CD14-positive monocyte (primary cell): ENCODE measurements around the gene GGTA1. TPM values are rescaled to one million over a fixed set of nuclear protein-coding genes. Genes with fewer than 3 reads are reported as not detected.

Source experiments
- DNase-seq, 3 donors: peaks; one replicate each; pipeline ENCODE4 v3.0.0-alpha.2; 2011 to 2022
- H2AFZ ChIP-seq: 2 replicates; pipeline ENCODE4 v1.6.0; 2012; ENCODE audit warnings: mild to moderate bottlenecking, low read depth, low read length, inconsistent platforms; ENCODE audit not compliant: insufficient read depth, poor library complexity, severe bottlenecking
- H3K27ac ChIP-seq, 2 donors: 1 replicate in 1 of 2; 2 replicates in 1 of 2; pipeline ENCODE4 v1.5.1; 2012 to 2013; ENCODE audit warnings: low read length in 2 of 2, control low read depth in 1 of 2, inconsistent platforms in 1 of 2, low read depth in 1 of 2, mild to moderate bottlenecking in 1 of 2
- H3K27me3 ChIP-seq, 2 donors: one replicate each; pipeline versions ENCODE4 v1.6.0 to v1.6.1; 2011 to 2013; ENCODE audit warnings: low read length in 2 of 2; ENCODE audit not compliant: control insufficient read depth in 2 of 2, insufficient read depth in 2 of 2
- H3K36me3 ChIP-seq, 2 donors: replicated peaks in 1 of 2; 1 replicate in 1 of 2; 2 replicates in 1 of 2; pipeline versions ENCODE4 v1.5.1 to v1.6.1; 2012 to 2013; ENCODE audit warnings: low read length in 2 of 2, control low read depth in 1 of 2, inconsistent platforms in 1 of 2, mild to moderate bottlenecking in 1 of 2; ENCODE audit not compliant: insufficient read depth in 2 of 2, control insufficient read depth in 1 of 2
- H3K4me1 ChIP-seq, 2 donors: 1 replicate in 1 of 2; 2 replicates in 1 of 2; pipeline versions ENCODE4 v1.5.1 to v1.6.1; 2012 to 2013; ENCODE audit warnings: low read length in 2 of 2, control low read depth in 1 of 2, inconsistent platforms in 1 of 2, mild to moderate bottlenecking in 1 of 2, moderate library complexity in 1 of 2; ENCODE audit not compliant: insufficient read depth in 2 of 2, control insufficient read depth in 1 of 2
- H3K4me2 ChIP-seq: replicated peaks from 2 replicates; pipeline ENCODE3; 2012; ENCODE audit warnings: low read length, moderate library complexity, mild to moderate bottlenecking; ENCODE audit not compliant: poor library complexity, severe bottlenecking; ENCODE audit errors: extremely low read depth
- H3K4me3 ChIP-seq, 3 experiments: fragments of 200-600 bp in 1 of 3; sonication (generic) in 1 of 3; replicated peaks in 1 of 3; 1 replicate in 2 of 3; 2 replicates in 1 of 3; pipeline ENCODE4 v1.5.1; 2011 to 2013; ENCODE audit warnings: low read length in 3 of 3, mild to moderate bottlenecking in 3 of 3, control low read depth in 2 of 3, low read depth in 2 of 3, inconsistent platforms in 1 of 3, moderate library complexity in 1 of 3
- H3K79me2 ChIP-seq: 2 replicates; pipeline ENCODE4 v1.6.0; 2012; ENCODE audit warnings: mild to moderate bottlenecking, control low read depth, inconsistent platforms, low read length, moderate library complexity; ENCODE audit not compliant: insufficient read depth
- H3K9ac ChIP-seq: 2 replicates; pipeline ENCODE4 v1.6.0; 2017; ENCODE audit warnings: low read length, mild to moderate bottlenecking; ENCODE audit not compliant: insufficient read depth, poor library complexity, severe bottlenecking
- H3K9me3 ChIP-seq, 2 donors: replicated peaks in 1 of 2; 1 replicate in 1 of 2; 2 replicates in 1 of 2; pipeline versions ENCODE4 v1.5.1 to v1.6.1; 2012 to 2013; ENCODE audit warnings: low read length in 2 of 2, control low read depth in 1 of 2; ENCODE audit not compliant: control insufficient read depth in 1 of 2, insufficient read depth in 1 of 2
- H4K20me1 ChIP-seq: 2 replicates; pipeline ENCODE4 v1.6.0; 2012; ENCODE audit warnings: mild to moderate bottlenecking, low read length, control low read depth, moderate library complexity; ENCODE audit not compliant: insufficient read depth
- H3K27ac Mint-ChIP-seq, 7 donors: one replicate each; pipeline ENCODE4 v1.8.0; 2020; ENCODE audit warnings: mild to moderate bottlenecking in 7 of 7, mixed read lengths in 7 of 7, moderate library complexity in 6 of 7, inconsistent platforms in 2 of 7
- H3K27me3 Mint-ChIP-seq, 3 donors: one replicate each; pipeline ENCODE4 v1.8.0; 2021 to 2022; ENCODE audit warnings: low read depth in 3 of 3, mild to moderate bottlenecking in 3 of 3, mixed read lengths in 3 of 3, moderate library complexity in 3 of 3, inconsistent platforms in 1 of 3
- H3K36me3 Mint-ChIP-seq, 2 donors: one replicate each; pipeline ENCODE4 v1.8.0; 2020; ENCODE audit warnings: mixed read lengths in 2 of 2, inconsistent platforms in 1 of 2, mild to moderate bottlenecking in 1 of 2
- H3K4me1 Mint-ChIP-seq: one replicate; pipeline ENCODE4 v1.8.0; 2020; ENCODE audit warnings: mild to moderate bottlenecking, mixed read lengths
- H3K4me3 Mint-ChIP-seq, 2 donors: one replicate each; pipeline ENCODE4 v1.8.0; 2020; ENCODE audit warnings: mild to moderate bottlenecking in 2 of 2, mixed read lengths in 2 of 2, moderate library complexity in 1 of 2
- H3K9me3 Mint-ChIP-seq, 7 donors: one replicate each; pipeline ENCODE4 v1.8.0; 2020 to 2022; ENCODE audit warnings: mixed read lengths in 7 of 7, mild to moderate bottlenecking in 6 of 7, moderate library complexity in 6 of 7, inconsistent platforms in 2 of 7
- WGBS: methylation state at CpG from one replicate; pipeline ENCODE4 v1.1.5; 2013; ENCODE audit warnings: missing lambda C conversion rate; ENCODE audit not compliant: insufficient coverage; 5-methylcytosine and 5-hydroxymethylcytosine counted together
- intact Hi-C, 2 donors: fragments of 100-400 bp; cut with micrococcal nuclease; formaldehyde crosslinking; loops; one replicate each; pipeline versions ENCODE4 v1.15.0 to v1.15.1; 2023
- polyA minus RNA-seq: library from RNA; depleted of rRNA, polyadenylated mRNA; stranded (reverse); fragments of >200 nt; gene quantifications from 2 replicates; pipeline ENCODE4 v1.2.3, GENCODE V29; 2012
- polyA plus RNA-seq, 3 donors: library from polyadenylated mRNA; depleted of rRNA in 1 of 3; unstranded in 2 of 3; stranded (reverse) in 1 of 3; fragments of 300-500 nt in 2 of 3; fragments of >200 nt in 1 of 3; fragmentation: Illumina TruSeq in 2 of 3; gene quantifications; 1 replicate in 2 of 3; 2 replicates in 1 of 3; pipeline ENCODE4 v1.2.3, GENCODE V29; 2012 to 2021
- total RNA-seq, 12 experiments: library from RNA in 1 of 12; stranded (reverse) in 1 of 12; fragments of 120-200 nt in 1 of 12; gene quantifications; one replicate each; pipeline ENCODE4 v1.2.4 and lab custom pipeline; 2013 to 2026; ENCODE audit warnings: mixed read lengths in 6 of 12, inconsistent platforms in 1 of 12
- TF ChIP-seq, protein P1 (sequence below): fragments of 200-600 bp; IDR thresholded peaks from one replicate; pipeline ENCODE4 v1.8.0; 2022; ENCODE audit warnings: antibody characterized with exemption, mild to moderate bottlenecking

The GGTA1 gene
- 59.0 TPM for total RNA-seq (2013)
- polyA plus RNA-seq (10 to 100 TPM; 10.9 to 35.6 (median 15.4) TPM), polyA minus RNA-seq (2.5 and 4.9 TPM in 2 replicates), total RNA-seq (lab: John Stamatoyannopoulos, UW) (0.34 to 22.7 (median 11.6) reads per million in 11 experiments)

DNA sequence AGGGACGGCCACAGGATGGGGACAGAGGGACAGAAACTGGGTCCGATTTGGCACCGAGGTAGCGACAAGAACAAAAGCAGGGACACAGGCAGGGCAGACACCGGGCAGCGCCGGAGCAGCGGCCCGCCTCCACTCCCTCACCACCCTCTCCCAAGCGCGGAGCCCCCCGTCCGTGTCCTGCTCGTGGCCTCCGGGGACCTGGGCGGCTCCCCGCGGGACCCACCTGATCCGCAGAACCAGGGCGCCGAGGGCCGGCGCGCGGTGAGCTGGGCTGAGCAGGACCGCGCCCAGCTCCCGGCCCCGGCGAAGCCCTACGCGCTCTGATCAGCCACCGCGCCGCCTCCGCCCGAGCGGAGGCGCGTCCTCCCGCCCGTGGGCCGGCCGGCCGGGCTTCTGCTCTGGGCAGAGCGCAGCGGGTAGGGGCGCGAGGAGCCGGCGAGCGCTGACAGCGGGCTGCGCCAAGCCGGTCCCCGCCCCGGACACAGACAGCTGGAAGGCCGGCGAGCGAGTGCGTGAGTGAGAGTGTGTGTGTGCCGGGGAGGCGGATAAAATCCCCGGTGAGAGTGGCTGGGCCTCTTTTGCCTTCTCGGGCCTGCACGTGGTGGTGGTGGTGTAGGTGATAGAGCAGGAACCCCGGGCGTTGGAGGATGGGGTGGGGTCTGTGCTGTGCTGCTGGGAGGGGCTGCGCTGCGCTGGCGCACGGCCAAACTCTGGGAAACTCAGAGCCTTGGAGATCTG is at the start of gene GGTA1:
Gene GGTA1, minus strand, starts transcription at position 418 of the 738 bp plus-strand sequence. CDS start 31,922 bp downstream, outside the sequence.
- TF ChIP-seq, protein P1, sequence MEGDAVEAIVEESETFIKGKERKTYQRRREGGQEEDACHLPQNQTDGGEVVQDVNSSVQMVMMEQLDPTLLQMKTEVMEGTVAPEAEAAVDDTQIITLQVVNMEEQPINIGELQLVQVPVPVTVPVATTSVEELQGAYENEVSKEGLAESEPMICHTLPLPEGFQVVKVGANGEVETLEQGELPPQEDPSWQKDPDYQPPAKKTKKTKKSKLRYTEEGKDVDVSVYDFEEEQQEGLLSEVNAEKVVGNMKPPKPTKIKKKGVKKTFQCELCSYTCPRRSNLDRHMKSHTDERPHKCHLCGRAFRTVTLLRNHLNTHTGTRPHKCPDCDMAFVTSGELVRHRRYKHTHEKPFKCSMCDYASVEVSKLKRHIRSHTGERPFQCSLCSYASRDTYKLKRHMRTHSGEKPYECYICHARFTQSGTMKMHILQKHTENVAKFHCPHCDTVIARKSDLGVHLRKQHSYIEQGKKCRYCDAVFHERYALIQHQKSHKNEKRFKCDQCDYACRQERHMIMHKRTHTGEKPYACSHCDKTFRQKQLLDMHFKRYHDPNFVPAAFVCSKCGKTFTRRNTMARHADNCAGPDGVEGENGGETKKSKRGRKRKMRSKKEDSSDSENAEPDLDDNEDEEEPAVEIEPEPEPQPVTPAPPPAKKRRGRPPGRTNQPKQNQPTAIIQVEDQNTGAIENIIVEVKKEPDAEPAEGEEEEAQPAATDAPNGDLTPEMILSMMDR = no peak

DNA sequence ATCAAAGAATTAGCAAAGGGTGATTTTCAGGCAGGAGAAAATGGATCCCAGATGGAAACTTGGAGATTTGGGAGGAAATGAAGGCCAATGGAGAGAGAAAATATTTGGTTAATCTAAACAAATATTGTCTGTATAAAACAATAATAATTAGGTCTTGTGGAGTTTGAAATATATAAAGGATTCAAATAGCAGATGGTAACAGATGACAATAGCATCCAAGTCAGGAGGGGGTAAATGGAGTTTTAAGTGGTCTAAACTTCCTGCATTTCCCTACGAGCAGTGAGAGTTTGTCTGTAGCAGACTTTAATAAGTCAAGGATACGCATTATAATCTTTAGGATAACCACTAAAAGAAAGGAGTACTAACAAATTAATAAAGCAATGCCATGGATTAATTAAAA is 49.0 kb upstream of the GGTA1 start:
- WGBS = no CpG with 5 or more reads among the region's 2 CpGs
- no peak overlapping the region for H3K4me2 ChIP-seq
- Mint-ChIP-seq H3K9me3 (peaks cover 0 to 2% (median 0%) of the 10 kb centered on the region in 7 donors), H3K36me3 (no peaks in the 10 kb centered on the region), H3K4me1 (peaks cover 16% of the 10 kb centered on the region), H3K4me3 (peak overlapping the region in 1 of 2 donors; percentile 9), H3K27me3 (peaks cover 12 to 44% (median 33%) of the 10 kb centered on the region in 3 donors), H3K27ac (no peak overlapping the region)
- H3K27me3 ChIP-seq = peaks cover 0 to 15% of the 10 kb centered on the region in 2 donors
- no peak overlapping the region for H2AFZ ChIP-seq
- H3K36me3 ChIP-seq = no peaks in the 10 kb centered on the region
- H3K27ac ChIP-seq = no peak overlapping the region
- DNase-seq = no peak
- no peaks in the 10 kb centered on the region for H3K9me3 ChIP-seq
- H3K4me3 ChIP-seq = no peak overlapping the region
- peaks cover 29 to 32% of the 10 kb centered on the region in 2 donors for H3K4me1 ChIP-seq
- H3K9ac ChIP-seq = no peak overlapping the region
- H4K20me1 ChIP-seq = no peaks in the 10 kb centered on the region
- intact Hi-C loops = loop anchor here in 1 of 2 donors (5.0 kb wide), 1 partner anchor 134 kb away; no protein-coding TSS in a partner anchor
- TF ChIP-seq, protein P1 = no peak
- H3K79me2 ChIP-seq = no peaks in the 10 kb centered on the region

More for the DNA sequence above, at the start of gene GGTA1:
- peak within 1 kb of the TSS; percentile 67 to 90 (median 87) for H3K27ac Mint-ChIP-seq
- peaks cover 5 to 8% (median 7%) of the 10 kb centered on the region in 7 donors for H3K9me3 Mint-ChIP-seq
- H3K4me1 Mint-ChIP-seq = peaks cover 56% of the 10 kb centered on the region
- Histone ChIP-seq H3K79me2 (no peaks in the 10 kb centered on the region), H3K9me3 (peaks cover 3 to 6% of the 10 kb centered on the region in 2 donors), H3K36me3 (no peaks in the 10 kb centered on the region), H3K27me3 (peaks cover 0 to 10% of the 10 kb centered on the region in 2 donors), H3K4me3 (peak within 1 kb of the TSS; percentile 43 to 93 (median 67)), H3K4me2 (peak within 1 kb of the TSS; percentile 91), H3K27ac (peak within 1 kb of the TSS; percentile 1 to 70), H2AFZ (peak within 1 kb of the TSS; percentile 95), H3K4me1 (peaks cover 54 to 66% of the 10 kb centered on the region in 2 donors), H4K20me1 (no peaks in the 10 kb centered on the region), H3K9ac (peak within 1 kb of the TSS; percentile 75)
- peaks cover 4 to 8% of the 10 kb centered on the region in 2 donors for H3K36me3 Mint-ChIP-seq
- under 1% methylated on average over 65 of the region's 72 CpGs for WGBS
- peaks cover 2 to 9% (median 3%) of the 10 kb centered on the region in 3 donors for H3K27me3 Mint-ChIP-seq
- H3K4me3 Mint-ChIP-seq = peak within 1 kb of the TSS; percentile 93 to 97
- intact Hi-C loops = no loop called here
- peak; percentile 48 to 57 (median 54) for DNase-seq
